Loucy (cell line): ENCODE results near the gene IL1R1.

Source experiments
- H2AFZ ChIP-seq: fragments of 200-600 bp; sonication (generic); 2 replicates; pipeline ENCODE4 v1.6.0; 2016; ENCODE audit warnings: antibody characterized with exemption, mild to moderate bottlenecking, low read length, moderate library complexity
- H3F3A ChIP-seq: fragments of 200-600 bp; 2 replicates; pipeline ENCODE4 v1.6.0; 2016; ENCODE audit warnings: antibody characterized with exemption, low read depth, mild to moderate bottlenecking
- H3K27me3 ChIP-seq: fragments of 200-600 bp; sonication (generic); 2 replicates; pipeline ENCODE4 v1.6.1; 2014; ENCODE audit warnings: low read length, mild to moderate bottlenecking; ENCODE audit not compliant: insufficient read depth, poor library complexity, severe bottlenecking
- H3K36me3 ChIP-seq: fragments of 200-600 bp; sonication (generic); 2 replicates; pipeline ENCODE4 v1.6.1; 2016; ENCODE audit warnings: low read length; ENCODE audit not compliant: insufficient read depth
- H3K4me1 ChIP-seq: fragments of 200-600 bp; sonication (generic); 2 replicates; pipeline ENCODE4 v1.5.1; 2014; ENCODE audit warnings: low read length, mild to moderate bottlenecking; ENCODE audit not compliant: insufficient read depth, poor library complexity, severe bottlenecking
- H3K4me2 ChIP-seq: fragments of 200-600 bp; sonication (generic); 2 replicates; pipeline ENCODE4 v1.6.0; 2014; ENCODE audit warnings: antibody characterized with exemption, low read length, low read depth, mild to moderate bottlenecking; ENCODE audit not compliant: poor library complexity, severe bottlenecking
- H3K4me3 ChIP-seq: fragments of 200-600 bp; sonication (generic); 2 replicates; pipeline ENCODE4 v1.5.1; 2014; ENCODE audit warnings: low read length, mild to moderate bottlenecking, mixed read lengths; ENCODE audit not compliant: poor library complexity, severe bottlenecking
- H3K79me2 ChIP-seq: fragments of 200-600 bp; sonication (generic); 2 replicates; pipeline ENCODE4 v1.6.1; 2014; ENCODE audit warnings: low read length; ENCODE audit not compliant: insufficient read depth
- H3K9ac ChIP-seq: fragments of 200-600 bp; sonication (generic); 2 replicates; pipeline ENCODE4 v1.6.0; 2014; ENCODE audit warnings: mild to moderate bottlenecking, low read depth, low read length, moderate library complexity; ENCODE audit not compliant: poor library complexity, severe bottlenecking
- H3K9me2 ChIP-seq: fragments of 200-600 bp; sonication (generic); replicated peaks from 2 replicates; pipeline ENCODE4 v1.6.1; 2016; ENCODE audit warnings: low read depth, low read length, mixed read lengths
- H3K9me3 ChIP-seq: fragments of 200-600 bp; sonication (generic); 2 replicates; pipeline ENCODE4 v1.6.1; 2014; ENCODE audit warnings: mild to moderate bottlenecking, antibody characterized with exemption, low read length, low read depth; ENCODE audit not compliant: insufficient read depth
- H4K20me1 ChIP-seq: fragments of 200-600 bp; sonication (generic); 2 replicates; pipeline ENCODE4 v1.6.0; 2014; ENCODE audit warnings: antibody characterized with exemption, low read length, mild to moderate bottlenecking; ENCODE audit not compliant: insufficient read depth, poor library complexity, severe bottlenecking
- CTCF ChIP-seq: fragments of 200-600 bp; sonication (generic); conservative IDR thresholded peaks from 2 replicates; pipeline ENCODE4 v1.5.1; 2014; ENCODE audit warnings: mild to moderate bottlenecking, antibody characterized with exemption, low read length
- EZH2phosphoT487 ChIP-seq: fragments of 200-600 bp; IDR thresholded peaks from 2 replicates; pipeline ENCODE4 v1.6.1; 2018; ENCODE audit warnings: antibody characterized with exemption, mild to moderate bottlenecking, moderate library complexity, borderline replicate concordance

Gene IL1R1

DNA sequence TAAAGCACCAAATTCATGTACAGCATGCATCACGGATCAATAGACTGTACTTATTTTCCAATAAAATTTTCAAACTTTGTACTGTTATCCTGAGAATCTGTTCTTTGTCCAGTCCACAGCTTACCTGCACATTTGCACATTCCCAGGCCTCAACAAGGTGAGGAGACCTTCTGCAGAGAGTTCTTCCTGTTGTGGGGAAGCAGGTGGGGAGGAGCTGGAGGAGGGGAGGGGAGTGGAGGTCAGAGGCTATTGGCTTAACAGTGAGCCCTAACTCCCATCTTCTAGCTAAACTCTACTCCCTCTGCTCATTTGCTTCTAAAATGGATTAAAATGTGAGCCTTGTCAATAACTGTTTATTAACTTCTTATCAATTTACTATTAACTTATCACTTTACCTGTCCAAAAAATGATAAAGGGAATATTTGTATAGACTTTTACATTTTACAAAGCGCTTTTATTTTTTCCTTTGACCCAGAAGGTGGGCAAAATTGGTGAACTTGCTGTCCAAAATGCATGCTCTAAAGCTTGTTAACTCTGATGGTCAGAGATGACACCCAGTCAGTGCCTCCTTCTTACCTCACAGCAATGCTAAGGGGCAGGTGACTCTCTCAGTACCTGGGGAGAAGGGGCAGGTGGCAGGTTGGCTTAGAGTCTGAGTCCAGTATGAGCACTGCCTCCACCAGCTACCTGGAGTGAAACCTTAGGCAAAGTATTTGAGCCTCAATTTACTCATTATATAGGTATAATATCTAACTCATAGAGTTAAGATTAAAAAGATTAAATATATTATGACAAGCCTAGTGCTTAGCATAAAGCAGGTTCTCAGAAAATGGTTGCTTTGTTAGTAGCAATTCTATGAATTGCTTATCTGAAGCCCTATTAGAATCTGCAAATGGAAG is 37.5 kb downstream of the IL1R1 start:
- no peak overlapping the region for H2AFZ ChIP-seq
- no peaks in the 10 kb centered on the region for H3K9me3 ChIP-seq
- H3K36me3 ChIP-seq = no peaks in the 10 kb centered on the region
- no peaks in the 10 kb centered on the region for H3K27me3 ChIP-seq
- H3K79me2 ChIP-seq = no peaks in the 10 kb centered on the region
- no peaks in the 10 kb centered on the region for H3F3A ChIP-seq
- TF ChIP-seq CTCF = no peak
- TF ChIP-seq EZH2phosphoT487 = no peak
- H4K20me1 ChIP-seq = no peaks in the 10 kb centered on the region
- no peaks in the 10 kb centered on the region for H3K9me2 ChIP-seq
- H3K4me1 ChIP-seq = no peaks in the 10 kb centered on the region
- no peak overlapping the region for H3K4me2 ChIP-seq
- H3K9ac ChIP-seq = no peak overlapping the region
- H3K4me3 ChIP-seq = no peak overlapping the region

GRCh38 chr2:102180687-102180999 is 38.1 kb downstream of the IL1R1 start:
- Histone ChIP-seq H3K4me2 (no peak overlapping the region), H3K9me2 (no peaks in the 10 kb centered on the region), H3K36me3 (no peaks in the 10 kb centered on the region), H2AFZ (no peak overlapping the region), H3K4me1 (no peaks in the 10 kb centered on the region), H4K20me1 (no peaks in the 10 kb centered on the region), H3K9me3 (no peaks in the 10 kb centered on the region), H3K27me3 (no peaks in the 10 kb centered on the region), H3K9ac (no peak overlapping the region), H3K4me3 (no peak overlapping the region), H3F3A (no peaks in the 10 kb centered on the region), H3K79me2 (no peaks in the 10 kb centered on the region)
- no peak for TF ChIP-seq CTCF
- TF ChIP-seq EZH2phosphoT487 = no peak

- Histone ChIP-seq H3K9ac (no peak overlapping the region), H3K79me2 (no peaks in the 10 kb centered on the region), H3K27me3 (no peaks in the 10 kb centered on the region), H3K4me2 (no peak overlapping the region), H3F3A (no peaks in the 10 kb centered on the region), H3K9me3 (no peaks in the 10 kb centered on the region), H3K36me3 (no peaks in the 10 kb centered on the region), H3K4me3 (no peak overlapping the region), H3K4me1 (no peaks in the 10 kb centered on the region), H2AFZ (no peak overlapping the region), H3K9me2 (no peaks in the 10 kb centered on the region), H4K20me1 (no peaks in the 10 kb centered on the region)
- TF ChIP-seq CTCF (no peak), EZH2phosphoT487 (no peak)
Measured at GRCh38 chr2:102181376-102181775, 38.8 kb downstream of the IL1R1 start.
